ENCODE measurements around the gene POP4.

Gene POP4

GRCh38 chr19:29629836-29630534 is 23.9 kb downstream of the POP4 start:
- no peak for DNase-seq (ENCODE audit: low read depth in 2 of 2)

GRCh38 chr19:29630655-29631054 is 24.6 kb downstream of the POP4 start:
- no peak for DNase-seq (ENCODE audit: low read depth in 2 of 2)

DNA sequence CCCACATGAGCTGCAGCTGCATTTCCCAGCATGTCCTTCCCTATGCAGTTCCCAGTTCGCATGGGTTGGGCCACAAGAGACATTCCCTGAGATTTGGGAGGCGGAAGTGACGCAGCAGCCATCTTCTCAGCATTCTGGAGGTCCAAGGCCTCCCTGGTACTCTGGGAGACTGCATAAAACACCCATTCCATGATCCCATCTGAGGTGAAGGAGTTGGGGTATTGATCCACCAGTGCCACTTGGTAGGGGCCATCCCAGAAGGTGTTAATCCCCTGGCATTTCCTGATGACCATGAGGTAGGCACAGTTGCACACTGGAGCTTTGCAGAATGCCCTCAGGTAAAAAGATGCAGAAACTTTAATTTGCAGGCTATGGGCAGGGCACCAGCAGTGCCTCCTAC is 25.4 kb downstream of the POP4 start:
- no peak for DNase-seq (ENCODE audit: low read depth in 2 of 2)

- DNase-seq (ENCODE audit: low read depth in 2 of 2), result no peak
These were observed 27.9 kb downstream of the POP4 start for GRCh38 chr19:29634002-29634401.

DNA sequence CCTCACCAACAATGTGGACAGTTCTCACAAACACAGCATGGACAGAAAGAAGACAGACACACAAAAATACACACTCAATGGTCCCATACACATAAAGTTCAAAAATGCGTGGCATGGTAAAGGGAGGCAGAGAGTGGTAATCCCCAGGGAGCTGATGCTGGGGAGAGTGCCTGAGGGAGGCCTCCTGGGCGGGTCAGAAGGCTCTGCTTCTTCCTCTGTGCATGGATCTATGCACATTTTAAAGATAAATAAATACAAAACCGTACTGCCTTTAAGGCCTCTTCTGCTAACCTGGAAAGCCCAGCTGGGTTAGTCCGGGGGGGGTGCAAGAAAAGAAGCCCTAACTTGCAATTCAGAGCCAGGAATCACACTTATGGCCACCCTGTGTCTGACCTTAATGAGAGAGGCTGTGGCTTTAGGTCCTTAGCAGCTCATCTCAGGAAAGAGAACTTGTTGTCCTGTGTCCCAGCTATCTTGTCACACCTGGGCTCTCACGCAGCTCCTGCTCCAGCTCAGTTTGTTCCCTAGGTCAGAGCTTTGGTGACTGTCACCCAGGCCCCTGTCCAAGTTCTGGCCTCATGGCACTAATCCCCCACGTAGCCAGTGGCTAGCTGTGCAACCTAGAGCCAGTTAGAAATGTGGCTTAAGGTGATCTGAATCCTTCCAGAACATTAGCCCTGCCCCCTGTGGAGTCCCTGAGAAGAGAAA is 28.5 kb downstream of the POP4 start:
- no peak for DNase-seq (ENCODE audit: low read depth in 2 of 2)

GRCh38 chr19:29635963-29636362 is 29.9 kb downstream of the POP4 start:
- DNase-seq (ENCODE audit: low read depth in 2 of 2), result no peak

DNA sequence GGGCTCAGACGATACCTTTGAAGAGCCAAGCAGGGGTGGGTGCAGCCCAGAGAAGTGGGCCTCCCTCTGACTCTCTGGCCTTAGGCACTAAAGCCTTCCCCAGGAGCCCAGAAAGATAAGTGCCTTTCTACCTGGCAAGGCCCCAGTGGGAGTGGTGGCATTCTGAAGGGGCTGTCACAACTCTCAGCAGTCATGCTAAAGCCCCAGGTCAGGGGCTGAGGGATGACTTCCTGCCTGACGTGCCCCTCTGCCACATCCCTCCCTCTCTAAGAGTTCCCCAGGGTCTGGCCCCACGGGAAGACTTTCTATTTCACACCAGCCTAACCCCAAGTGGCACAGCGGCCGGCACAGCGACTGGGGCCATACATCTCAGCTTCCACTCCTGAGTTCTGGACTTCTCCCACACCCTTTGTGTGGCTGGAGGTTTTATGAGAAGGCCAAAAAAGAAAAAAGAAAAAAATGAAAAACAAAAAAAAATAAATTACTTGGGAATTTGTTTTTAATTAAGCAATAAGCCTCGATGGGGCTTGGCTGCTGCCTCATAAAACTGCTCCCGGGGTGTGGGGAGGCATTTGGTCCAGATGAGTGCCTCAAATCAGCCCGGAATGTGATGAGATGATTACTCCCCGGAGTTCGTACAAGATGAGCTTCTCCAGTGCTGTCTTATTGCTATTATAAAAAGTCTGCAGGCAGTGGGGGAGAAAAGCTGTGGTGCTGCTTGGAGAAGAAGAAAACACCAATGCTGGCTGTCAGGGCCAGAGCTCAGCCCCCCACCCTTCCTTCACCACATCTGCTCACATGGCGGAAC is 30.7 kb downstream of the POP4 start:
- DNase-seq (ENCODE audit: low read depth in 2 of 2), result no peak

GRCh38 chr19:29639086-29639485 is 33.0 kb downstream of the POP4 start:
- DNase-seq (ENCODE audit: low read depth in 2 of 2), result no peak

DNA sequence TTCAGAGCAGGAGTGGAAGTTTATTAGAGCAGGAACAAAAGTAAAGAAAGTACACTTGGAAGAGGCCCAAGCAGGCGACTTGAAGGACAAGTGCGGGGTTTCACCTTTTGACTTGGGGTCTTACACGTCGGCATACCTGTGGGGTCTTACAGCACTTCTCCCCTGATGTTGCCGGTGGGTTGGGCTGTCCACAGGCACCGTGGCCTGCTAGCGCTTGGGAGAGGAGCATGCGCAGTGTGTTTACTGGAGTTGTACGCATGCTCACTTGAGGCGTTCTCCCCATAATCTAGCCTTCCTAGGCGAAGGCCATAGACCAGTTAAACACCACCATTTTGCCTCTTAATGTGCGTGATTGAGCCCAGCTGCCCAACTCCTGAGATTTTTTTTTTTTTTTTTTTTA is 34.1 kb downstream of the POP4 start:
- no peak for DNase-seq (ENCODE audit: low read depth in 2 of 2)

GRCh38 chr19:29641597-29641996 is 35.5 kb downstream of the POP4 start:
- no peak for DNase-seq (ENCODE audit: low read depth in 2 of 2)

DNA sequence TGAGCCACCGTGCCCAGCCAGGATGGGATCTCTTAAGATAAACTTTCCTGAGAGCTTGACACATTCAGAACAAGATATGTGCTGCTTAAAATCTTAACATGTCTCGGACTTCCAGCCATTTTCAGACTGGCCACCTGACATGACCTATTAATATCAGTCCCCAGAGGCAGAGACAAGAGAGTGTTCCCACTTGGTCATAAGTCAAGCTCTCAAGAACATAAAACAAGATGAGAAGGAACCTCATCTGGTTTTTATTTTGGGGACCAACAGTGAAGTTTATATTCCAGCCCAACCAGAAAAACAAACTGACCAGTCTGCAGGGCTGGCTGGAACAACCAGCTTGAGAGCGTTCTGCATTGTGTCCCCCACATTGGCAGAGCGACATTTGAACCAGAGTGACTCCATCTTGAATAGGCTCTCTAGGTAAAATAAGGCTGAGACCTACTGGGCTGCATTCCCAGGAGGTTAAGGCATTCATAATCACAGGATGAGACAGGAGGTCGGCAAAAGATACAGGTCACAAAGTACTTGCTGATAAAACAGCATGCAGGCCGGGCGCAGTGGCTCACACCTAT is 37.4 kb downstream of the POP4 start:
- DNase-seq (ENCODE audit: low read depth in 2 of 2), result no peak

DNA sequence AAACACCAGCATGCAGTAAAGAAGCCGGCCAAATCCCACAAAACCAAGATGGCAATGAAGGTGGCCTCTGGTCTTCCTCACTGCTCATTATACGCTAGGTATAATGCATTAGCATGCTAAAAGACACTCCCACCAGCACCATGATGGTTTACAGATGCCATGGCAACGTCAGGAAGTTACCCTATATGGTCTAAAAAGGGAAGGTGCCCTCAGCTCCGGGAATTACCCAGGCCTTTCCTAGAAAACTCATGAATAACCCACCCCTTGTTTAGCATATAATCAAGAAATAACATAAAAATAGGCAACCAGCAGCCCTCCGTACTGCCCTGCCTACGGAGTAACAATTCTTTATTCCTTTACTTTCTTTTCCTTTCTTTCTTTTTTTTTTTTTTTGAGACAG is 38.1 kb downstream of the POP4 start:
- no peak for DNase-seq (ENCODE audit: low read depth in 2 of 2)

GRCh38 chr19:29645491-29645867 is 39.4 kb downstream of the POP4 start:
- no peak for DNase-seq (ENCODE audit: low read depth in 2 of 2)

- DNase-seq (ENCODE audit: low read depth in 2 of 2), result no peak
These were observed 39.8 kb downstream of the POP4 start for GRCh38 chr19:29645911-29646310.

- DNase-seq (ENCODE audit: low read depth in 2 of 2), result no peak
These were observed 44.8 kb downstream of the POP4 start for GRCh38 chr19:29650772-29651387.

GRCh38 chr19:29651622-29652394 is 45.7 kb downstream of the POP4 start:
- DNase-seq (ENCODE audit: low read depth in 2 of 2), result no peak

- DNase-seq (ENCODE audit: low read depth in 2 of 2), result no peak
These were observed 47.3 kb downstream of the POP4 start for GRCh38 chr19:29653398-29653797.

- DNase-seq (ENCODE audit: low read depth in 2 of 2), result no peak
These were observed 49.7 kb downstream of the POP4 start for GRCh38 chr19:29655648-29656335.

DNA sequence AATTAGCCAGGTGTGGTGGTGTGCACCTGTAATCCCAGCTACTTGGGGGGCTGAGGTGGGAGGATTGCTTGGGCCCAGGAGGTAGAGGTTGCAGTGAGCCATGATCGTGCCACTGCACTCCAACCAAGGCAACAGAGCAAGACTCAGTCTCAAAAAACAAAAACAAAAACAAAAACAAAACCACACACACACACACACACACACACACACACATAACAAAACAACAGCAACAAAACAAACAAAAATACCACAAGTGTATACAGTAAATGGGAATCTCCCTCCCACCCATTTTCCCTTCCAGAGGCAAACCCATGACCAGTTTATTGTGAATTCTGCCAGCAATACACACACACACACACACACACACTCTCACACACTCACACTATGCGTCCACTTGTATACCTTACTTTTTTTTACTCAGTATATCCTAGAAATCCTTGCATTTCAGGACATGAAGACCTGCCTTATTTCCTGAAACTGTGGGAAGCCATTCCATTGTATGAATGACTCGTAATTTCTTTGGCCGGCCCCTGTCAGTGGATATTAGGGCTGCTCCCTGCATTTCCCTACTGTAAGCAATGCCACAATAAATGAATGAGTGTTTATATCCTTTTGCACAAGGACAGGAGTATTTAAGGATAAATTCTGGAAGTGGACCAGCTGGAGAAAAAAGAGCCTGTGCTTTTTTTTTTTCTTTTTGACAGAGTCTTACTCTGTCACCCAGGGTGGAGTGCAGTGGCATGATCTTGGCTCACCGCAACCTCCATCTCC is 52.3 kb downstream of the POP4 start:
- no peak for DNase-seq (ENCODE audit: low read depth in 2 of 2)

GRCh38 chr19:29660835-29661234 is 54.8 kb downstream of the POP4 start:
- no peak for DNase-seq (ENCODE audit: low read depth in 2 of 2)
